Middle frontal gyrus (tissue), 1 donor: ENCODE measurements around the gene GPX4.

ENCODE experiments used
- DNase-seq: peaks from one replicate; pipeline ENCODE4 v3.0.0-alpha.2; 2015; ENCODE audit warnings: low spot score; ENCODE audit errors: extremely low spot score

Gene GPX4

DNA sequence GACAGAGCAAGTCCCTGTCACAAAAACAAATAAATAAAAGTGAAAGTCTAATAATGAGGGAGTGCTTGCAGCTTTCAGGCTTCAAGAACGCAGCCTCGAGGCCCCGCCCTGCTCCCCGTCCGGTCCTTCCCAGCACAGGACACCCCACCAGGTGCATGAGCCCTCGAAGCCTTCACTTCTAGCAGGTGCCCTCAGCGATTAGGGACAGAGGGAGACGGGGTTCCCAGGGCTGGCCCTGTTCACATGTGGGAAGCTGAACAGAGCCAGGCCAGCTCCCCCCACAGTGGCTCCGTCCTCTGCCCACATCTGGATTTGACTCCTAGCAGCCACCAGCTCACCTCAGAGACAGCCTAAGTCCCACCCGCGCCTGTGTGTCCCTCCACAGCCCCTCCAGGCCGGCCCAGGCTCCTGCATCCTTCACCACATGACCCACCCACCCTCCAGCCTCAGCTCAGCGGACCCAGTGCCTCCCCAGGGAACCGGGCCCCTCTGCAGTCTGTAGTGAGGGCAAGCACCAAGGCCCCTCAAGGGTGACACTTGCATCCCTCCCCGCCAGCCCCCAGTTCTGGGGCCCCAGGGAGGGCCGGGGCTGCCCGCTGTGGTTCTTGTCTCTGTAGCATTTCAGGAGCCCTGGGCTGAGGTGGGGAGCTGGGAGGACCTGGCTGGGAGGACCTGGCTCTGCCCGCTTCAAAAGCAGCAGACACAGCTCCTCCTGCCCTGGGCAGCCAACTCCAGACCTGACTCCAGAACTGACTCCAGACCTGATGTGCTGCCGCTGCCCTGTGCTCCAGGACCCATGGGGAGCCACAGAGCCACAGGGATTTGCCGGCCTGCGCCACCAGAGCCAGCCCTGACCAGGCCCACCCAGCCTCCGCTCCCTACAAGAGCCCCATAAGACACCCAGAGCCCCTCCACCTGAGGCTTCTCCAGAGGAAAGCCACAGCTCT lies 27.2 kb downstream of the GPX4 start:
- DNase-seq = no peak

DNA sequence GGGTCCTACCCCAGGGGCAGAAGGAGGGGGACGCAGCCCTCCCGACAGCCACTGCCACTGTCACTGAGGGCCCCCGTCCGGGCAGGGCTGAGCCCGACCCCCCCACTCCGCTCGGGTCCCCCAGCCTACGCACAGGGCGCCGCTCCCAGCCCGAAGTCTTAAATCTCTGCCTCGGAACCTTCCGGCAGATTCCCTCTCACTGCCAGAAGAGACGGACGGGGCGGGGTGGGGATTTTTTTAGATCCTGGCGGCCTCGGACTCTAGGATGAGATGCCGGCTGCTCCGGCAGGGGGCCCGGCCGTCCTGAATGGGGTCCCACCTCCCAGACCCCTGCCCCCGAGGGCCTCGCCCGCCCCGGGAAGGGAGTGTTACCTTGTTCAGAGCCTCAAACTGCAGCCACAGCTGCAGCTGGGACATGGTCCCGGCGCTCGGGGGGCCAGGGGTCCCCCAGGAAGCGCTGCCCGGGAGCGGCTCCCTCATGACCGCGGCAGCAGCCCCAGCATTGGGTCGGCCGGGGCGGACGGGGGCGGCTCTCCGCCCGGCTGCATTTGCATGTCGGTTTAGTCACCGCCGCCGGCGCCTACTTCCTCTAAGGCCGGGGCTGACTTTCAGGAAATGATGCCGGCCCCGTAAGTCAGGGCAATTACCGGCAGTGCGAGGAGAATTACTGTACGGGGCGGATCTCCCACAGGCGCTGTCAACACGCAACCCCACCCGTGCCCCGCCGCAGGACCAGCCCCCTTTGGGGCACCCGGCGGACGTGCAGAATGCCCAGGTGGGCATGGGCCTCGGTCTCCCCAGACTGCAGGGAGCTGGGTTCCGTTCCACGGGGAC lies 28.1 kb downstream of the GPX4 start:
- no peak for DNase-seq

DNA sequence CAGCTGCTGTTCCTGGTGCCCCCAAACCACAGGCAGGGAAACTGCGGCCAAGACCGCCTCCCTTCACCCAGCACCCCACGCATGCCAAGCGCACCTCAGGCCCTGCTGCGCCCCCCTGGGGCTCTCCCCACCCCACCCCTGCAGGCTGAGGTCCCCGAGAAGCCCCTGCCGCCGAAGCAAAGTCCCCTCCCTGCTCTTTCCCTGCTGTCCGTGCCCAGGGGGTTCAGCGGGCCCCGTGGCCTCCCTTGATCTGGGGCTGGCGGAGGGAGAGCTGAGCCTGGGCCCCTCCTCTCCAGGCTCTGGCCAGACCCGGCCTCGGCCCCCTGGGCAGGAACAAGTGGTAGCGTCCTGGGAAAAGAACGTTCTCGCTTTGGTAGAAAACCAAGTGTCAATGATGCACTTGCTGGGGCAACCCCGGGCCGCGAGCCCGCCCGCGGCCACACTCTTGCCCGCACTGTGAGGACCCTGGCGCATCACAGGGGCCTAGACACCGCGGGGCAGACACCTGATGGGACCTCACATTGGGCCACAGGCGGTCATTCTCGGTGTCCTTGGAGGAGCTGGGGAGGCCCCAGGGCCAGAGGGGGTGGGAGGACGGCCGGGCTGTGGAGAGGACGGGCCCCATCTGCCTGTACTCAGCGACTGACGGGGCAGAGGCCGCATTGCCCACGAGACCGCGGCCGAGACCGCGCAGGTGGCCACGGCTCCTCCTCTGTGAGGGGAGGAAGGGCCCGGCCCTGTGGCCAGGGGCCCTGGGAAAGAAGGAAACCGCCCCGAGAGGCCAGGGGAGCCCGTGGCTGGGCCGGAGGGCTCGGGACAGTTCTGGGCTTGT lies 29.0 kb downstream of the GPX4 start:
- no peak for DNase-seq

DNA sequence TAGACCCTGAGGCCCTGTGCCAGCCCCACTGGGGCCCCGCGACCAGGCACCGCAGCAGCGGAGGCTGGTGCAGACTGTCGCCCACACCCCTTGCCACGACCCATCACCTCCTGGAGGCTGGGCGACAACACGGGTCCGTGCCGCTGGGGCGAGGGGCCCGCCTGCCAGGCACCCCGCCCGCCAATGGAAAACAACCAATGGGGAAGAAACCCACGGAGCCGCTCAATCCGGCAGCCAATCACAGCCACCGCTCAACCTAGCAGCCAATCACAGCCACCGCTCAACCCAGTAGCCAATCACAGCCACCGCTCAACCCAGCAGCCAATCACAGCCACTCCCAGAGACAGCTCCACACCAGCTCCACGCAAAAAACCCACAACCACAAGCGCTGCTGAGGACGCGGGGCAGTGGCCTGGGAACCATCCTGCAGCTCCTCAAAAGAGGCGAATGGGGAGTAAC lies 29.7 kb downstream of the GPX4 start:
- DNase-seq = no peak

DNA sequence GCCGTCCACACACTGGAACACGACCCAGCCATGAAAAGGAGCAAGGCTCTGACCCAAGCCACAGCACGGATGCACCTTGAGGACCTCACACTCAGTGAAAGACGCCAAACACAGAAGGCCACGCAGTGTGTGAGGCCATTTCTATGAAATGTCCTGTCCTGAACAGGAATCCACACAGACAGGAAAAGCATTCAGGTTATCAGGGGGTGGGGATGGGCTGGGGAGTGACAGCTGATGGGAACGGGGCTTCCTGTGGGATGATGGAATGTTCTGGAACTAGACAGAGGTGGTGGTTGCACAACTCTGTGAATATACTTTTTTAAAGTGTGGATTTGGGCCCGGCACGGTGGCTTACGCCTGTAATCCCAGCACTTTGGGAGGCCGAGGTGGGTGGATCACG lies 30.6 kb downstream of the GPX4 start:
- DNase-seq = no peak

- DNase-seq = no peak
Measured at GRCh38 chr19:1135454-1135853, 31.7 kb downstream of the GPX4 start.

DNA sequence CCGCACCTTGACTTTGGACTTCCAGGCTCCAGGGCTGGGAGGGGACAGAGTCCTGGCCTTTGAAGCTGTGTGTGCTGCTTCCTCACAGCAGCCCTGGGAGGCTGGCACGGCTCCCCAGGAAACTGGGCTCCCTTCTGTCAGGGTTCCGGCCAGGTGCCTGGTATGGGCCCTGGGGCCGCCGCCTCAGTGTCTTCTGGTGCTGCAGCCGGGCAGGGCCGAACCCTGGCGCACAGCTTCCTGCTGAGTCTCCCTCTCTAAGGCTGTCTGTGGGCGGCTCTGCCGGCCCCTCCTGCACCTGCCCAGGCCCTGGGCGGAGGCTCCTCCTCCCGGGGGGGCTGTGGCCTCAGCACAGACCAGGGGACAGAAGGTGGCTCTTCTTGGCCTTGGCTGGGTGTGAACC lies 32.4 kb downstream of the GPX4 start:
- DNase-seq = no peak

DNA sequence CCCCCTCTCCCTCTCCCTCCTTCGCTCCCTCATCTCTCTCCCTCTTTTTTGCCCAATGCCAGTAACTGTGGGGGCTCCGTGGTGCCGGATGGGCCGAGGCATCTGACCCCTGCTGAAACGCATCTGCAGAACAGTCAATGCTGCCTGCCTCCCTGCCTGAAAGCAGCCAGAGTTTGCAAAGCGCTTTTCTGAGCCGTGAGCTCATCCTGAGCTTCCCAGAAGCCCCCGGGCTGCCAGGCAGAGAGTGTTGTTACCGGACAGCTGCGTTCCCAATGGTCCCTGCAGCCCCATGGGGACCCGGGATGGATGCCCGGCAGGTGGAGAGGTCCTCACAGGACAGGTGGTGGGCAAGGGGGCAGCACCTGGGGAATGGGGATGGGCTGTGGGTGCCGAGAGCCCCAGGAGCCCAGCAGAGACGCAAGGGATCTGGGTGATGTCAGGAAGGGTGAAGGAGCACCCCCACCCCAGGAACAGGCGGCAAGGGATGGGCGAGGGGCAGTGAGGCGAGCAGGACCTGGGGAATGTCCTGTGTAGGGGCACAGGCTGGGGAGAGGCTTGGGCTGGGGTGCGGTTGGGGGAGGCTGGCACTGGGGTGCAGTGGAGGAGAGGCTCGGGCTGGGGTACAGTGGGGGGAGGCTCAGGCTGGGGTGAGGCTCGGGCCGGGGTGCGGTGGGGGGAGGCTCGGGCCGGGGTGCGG lies 33.0 kb downstream of the GPX4 start:
- no peak for DNase-seq

DNA sequence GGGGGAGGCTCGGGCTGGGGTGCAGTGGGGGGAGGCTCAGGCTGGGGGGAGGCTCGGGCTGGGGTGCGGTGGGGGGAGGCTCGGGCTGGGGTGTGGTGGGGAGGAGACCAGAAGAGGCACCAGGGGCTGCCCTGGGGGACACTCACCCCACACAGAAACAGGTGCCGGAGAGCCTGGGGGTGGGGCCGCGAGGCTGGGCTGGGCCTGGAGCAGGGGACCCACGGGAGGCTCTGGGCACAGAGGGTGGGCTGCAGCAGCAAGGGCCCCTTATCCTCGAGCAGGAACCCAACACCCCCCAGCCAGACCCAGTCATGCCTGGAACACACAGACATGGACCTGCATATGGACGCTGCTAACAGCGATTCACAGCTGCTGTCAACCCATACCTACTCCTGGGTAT lies 34.3 kb downstream of the GPX4 start:
- DNase-seq = no peak

GRCh38 chr19:1139126-1139525 lies 35.3 kb downstream of the GPX4 start:
- DNase-seq = no peak

GRCh38 chr19:1140272-1141027 lies 36.7 kb downstream of the GPX4 start:
- DNase-seq = no peak

DNA sequence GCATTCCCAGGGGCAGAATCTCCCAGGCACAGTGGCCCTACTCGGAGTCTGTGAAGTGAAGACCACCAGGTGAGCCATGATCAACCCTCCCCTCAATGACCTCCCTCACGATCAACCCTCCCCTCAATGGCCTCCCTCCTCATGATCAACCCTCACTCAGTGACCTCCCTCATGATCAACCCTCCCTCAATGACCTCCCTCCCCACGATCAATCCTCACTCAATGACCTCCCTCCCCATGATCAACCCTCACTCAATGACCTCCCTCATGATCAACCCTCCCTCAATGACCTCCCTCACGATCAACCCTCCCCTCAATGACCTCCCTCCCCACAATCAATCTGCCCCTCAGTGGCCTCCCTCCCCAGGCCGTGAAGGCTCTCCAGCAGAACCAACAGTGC lies 38.1 kb downstream of the GPX4 start:
- no peak for DNase-seq

GRCh38 chr19:1143828-1144399 lies 40.1 kb downstream of the GPX4 start:
- DNase-seq = no peak

- no peak for DNase-seq
Measured at GRCh38 chr19:1144741-1145140, 40.9 kb downstream of the GPX4 start.

GRCh38 chr19:1145635-1146411 lies 42.0 kb downstream of the GPX4 start:
- DNase-seq = no peak

DNA sequence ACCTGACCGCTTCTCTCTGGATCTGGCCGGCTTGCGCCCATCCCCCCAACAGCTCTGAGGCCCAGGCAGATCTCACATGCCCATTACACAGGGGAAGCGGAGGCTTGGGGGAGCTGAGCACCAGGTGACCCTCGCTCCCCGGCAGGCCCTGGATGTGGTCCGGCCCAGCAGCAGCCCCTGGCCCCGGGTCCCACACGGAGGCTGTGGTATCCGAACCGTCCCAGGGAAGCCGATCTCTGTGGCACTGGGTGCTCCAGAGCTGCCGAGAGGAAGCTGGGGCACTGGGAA lies 42.6 kb downstream of the GPX4 start:
- no peak for DNase-seq

GRCh38 chr19:1146858-1147780 lies 43.3 kb downstream of the GPX4 start:
- no peak for DNase-seq

DNA sequence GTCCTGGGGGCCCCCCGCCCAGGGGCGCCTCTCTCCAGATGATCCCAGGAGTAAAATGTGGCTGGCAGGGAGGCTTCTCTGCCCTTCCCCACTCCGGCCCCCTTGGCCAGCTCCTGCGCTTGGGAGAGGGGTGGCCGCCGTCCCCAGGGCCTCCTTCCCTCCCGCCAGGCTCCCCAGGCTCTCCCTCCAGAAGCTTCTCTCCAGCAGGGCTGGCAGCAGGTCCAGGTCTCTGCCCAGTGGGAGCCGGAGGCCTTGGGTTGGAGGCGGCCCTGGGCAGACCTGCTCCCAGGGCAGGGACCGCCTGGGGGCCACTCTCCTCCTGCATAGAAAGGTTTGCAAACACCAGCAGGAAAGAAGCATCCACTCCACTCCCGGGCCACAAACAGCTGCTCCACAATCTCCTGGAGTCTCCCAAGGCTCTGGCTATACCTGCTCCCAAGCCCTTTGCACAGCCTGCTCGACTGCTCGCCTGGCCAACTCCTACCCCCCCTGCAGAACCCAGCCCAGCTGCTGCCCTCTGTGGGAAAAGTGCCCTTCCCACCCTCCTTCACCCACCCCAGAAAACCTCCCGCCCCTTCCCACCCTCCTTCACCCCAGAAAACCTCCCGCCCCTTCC lies 44.2 kb downstream of the GPX4 start:
- no peak for DNase-seq
